Type B pancreatic cell (in vitro differentiated cells): Measurements from ENCODE around the gene GTF2H4. TPM values are rescaled to one million over a fixed set of nuclear protein-coding genes. Genes with fewer than 3 reads are reported as not detected.
A peak's percentile ranks its signal among the peaks of the same experiment; 100 is the strongest.

ENCODE experiments used
- DNase-seq: peaks from one replicate; pipeline ENCODE4 v3.0.0; 2021; ENCODE audit warnings: mixed read lengths; ENCODE audit not compliant: unreplicated experiment; ENCODE audit errors: extremely low spot score
- H3K27ac Mint-ChIP-seq: 2 replicates; pipeline ENCODE4 v1.8.0; 2021; ENCODE audit warnings: mild to moderate bottlenecking, mixed read lengths
- H3K27me3 Mint-ChIP-seq: 2 replicates; pipeline ENCODE4 v1.8.0; 2021; ENCODE audit warnings: mixed read lengths
- H3K36me3 Mint-ChIP-seq: 2 replicates; pipeline ENCODE4 v1.8.0; 2021; ENCODE audit warnings: mixed read lengths
- H3K4me1 Mint-ChIP-seq: one replicate; pipeline ENCODE4 v1.8.0; 2021; ENCODE audit warnings: mixed read lengths; ENCODE audit not compliant: unreplicated experiment
- H3K4me3 Mint-ChIP-seq: 2 replicates; pipeline ENCODE4 v1.8.0; 2021; ENCODE audit warnings: mild to moderate bottlenecking, mixed read lengths
- H3K9me3 Mint-ChIP-seq: 2 replicates; pipeline ENCODE4 v1.8.0; 2021; ENCODE audit warnings: mixed read lengths
- microRNA-seq: library from miRNA; unstranded; fragments of <30 nt; microRNA quantifications from one replicate; pipeline ENCODE4, GENCODE V29; 2020
- total RNA-seq: library from RNA; stranded (reverse); gene quantifications from 2 replicates; pipeline ENCODE4 v1.2.1, GENCODE V29; 2021; ENCODE audit warnings: low replicate concordance
- TF ChIP-seq, protein P1 (sequence below): fragments of 200-600 bp; sonication (generic); conservative IDR thresholded peaks from 2 replicates; pipeline ENCODE4 v1.5.0; 2021; ENCODE audit warnings: antibody characterized with exemption, mild to moderate bottlenecking

GTF2H4 gene
- total RNA-seq, 1 donor from 2014 or later, result 78.7 TPM

DNA sequence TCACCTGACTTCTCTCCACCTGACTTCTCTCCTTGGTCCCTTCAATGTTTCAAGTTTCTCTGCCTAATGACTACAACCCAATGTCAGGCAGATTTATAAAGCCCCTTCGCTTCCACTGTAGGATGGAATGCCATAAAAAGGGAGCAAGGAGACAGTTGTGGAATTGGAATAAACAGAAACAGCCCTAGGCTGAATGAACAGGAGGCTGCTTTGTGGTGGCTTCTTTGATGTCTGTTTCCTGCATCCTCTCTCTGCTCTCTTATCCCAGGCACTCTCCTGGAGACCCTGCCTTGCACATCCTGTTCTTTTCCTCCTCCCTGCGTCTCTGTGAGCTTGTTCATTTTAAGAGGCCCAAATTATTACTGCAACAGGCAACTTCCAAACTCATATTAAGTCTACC lies 49.7 kb downstream of the GTF2H4 start:
- peaks cover 10% of the 10 kb centered on the region for H3K4me1 Mint-ChIP-seq
- TF ChIP-seq, protein P1, sequence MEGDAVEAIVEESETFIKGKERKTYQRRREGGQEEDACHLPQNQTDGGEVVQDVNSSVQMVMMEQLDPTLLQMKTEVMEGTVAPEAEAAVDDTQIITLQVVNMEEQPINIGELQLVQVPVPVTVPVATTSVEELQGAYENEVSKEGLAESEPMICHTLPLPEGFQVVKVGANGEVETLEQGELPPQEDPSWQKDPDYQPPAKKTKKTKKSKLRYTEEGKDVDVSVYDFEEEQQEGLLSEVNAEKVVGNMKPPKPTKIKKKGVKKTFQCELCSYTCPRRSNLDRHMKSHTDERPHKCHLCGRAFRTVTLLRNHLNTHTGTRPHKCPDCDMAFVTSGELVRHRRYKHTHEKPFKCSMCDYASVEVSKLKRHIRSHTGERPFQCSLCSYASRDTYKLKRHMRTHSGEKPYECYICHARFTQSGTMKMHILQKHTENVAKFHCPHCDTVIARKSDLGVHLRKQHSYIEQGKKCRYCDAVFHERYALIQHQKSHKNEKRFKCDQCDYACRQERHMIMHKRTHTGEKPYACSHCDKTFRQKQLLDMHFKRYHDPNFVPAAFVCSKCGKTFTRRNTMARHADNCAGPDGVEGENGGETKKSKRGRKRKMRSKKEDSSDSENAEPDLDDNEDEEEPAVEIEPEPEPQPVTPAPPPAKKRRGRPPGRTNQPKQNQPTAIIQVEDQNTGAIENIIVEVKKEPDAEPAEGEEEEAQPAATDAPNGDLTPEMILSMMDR, result no peak
- H3K27me3 Mint-ChIP-seq, result peaks cover 54% of the 10 kb centered on the region
- H3K9me3 Mint-ChIP-seq, result no peaks in the 10 kb centered on the region
- no peak for DNase-seq
- H3K4me3 Mint-ChIP-seq, result no peak overlapping the region
- no peak overlapping the region for H3K27ac Mint-ChIP-seq
- no peaks in the 10 kb centered on the region for H3K36me3 Mint-ChIP-seq

DNA sequence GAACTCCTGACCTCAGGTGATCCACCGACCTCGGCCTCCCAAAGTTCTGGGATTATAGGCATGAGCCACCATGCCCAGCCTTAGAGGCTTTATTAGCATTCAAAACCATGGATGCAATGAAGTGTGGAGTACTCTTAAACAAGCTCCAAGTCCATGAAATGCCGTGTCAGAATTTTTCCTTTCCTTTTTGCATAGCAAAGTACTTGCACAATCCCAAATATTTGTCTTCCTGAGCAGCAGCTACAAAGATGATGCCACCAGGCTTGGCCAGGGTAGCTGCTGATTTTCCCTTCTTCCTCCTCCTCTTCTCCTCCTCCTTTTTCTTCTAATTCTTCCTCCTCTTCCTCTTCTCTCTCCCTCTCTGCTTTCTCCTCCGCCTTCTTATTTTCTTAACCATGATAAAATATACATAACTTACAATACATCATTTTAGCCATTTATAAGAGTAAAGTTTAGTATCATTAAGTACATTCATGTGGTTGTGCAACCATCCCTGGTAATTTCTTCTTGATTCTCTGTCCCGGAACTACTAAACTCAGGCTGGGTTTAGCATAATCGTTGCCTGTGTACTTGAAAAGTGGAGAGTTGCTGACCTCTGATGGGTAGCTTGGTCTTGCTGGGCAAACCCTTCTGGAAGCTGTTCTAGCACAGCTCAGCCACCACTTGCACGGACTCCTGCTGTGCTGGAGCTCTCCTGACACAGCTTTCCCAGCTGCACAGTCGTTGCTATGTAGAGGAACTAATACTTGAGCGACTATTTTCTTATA lies 53.1 kb downstream of the GTF2H4 start:
- DNase-seq, result no peak
- Mint-ChIP-seq H3K9me3 (no peaks in the 10 kb centered on the region), H3K36me3 (no peaks in the 10 kb centered on the region), H3K27me3 (peaks cover 39% of the 10 kb centered on the region), H3K4me1 (peaks cover 5% of the 10 kb centered on the region), H3K27ac (no peak overlapping the region), H3K4me3 (no peak overlapping the region)
- TF ChIP-seq, protein P1, result no peak

DNA sequence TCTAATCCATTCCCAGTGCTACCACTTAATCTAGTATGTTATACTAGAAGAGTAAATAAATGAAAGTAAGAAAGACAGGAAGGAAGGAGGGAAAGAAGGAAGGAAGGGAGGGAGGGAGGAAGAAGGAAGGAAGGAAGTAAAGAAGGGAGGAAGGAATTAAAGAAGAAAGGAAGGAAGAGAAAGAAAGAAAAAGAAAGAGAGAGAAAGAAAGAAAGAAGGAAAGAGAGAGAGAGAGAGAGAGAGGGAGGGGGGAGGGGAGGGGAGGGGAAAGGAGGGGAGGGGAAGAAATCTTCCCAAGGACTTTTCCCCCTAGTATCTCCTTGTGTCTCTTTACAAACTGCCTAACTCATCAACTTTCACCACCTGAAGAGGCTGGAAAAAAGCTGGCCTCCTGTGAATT lies 54.7 kb downstream of the GTF2H4 start:
- Mint-ChIP-seq H3K9me3 (no peaks in the 10 kb centered on the region), H3K27ac (no peak overlapping the region), H3K4me1 (no peaks in the 10 kb centered on the region), H3K36me3 (no peaks in the 10 kb centered on the region), H3K4me3 (no peak overlapping the region), H3K27me3 (peaks cover 26% of the 10 kb centered on the region)
- TF ChIP-seq, protein P1, result no peak
- DNase-seq, result no peak

DNA sequence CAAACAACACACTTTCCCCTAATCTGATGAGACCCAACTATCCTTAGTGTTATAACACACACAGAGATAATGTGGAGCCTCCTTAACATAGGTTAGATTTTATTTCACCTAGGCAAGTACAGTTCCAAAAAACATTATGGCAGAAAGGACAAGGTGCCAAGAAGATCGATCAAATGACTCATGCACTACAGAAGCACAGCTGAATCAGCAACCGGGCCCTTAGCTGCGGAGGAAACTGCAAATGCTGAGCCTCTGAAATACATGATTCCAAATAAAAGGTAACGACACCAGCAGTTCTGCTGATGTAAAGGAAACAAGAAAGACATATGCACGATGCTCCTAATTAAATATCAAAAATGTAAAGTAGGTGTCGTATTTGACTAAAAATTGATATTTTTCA lies 55.6 kb downstream of the GTF2H4 start:
- H3K36me3 Mint-ChIP-seq, result no peaks in the 10 kb centered on the region
- peaks cover 22% of the 10 kb centered on the region for H3K27me3 Mint-ChIP-seq
- no peak overlapping the region for H3K4me3 Mint-ChIP-seq
- no peak for DNase-seq
- no peaks in the 10 kb centered on the region for H3K4me1 Mint-ChIP-seq
- no peak overlapping the region for H3K27ac Mint-ChIP-seq
- H3K9me3 Mint-ChIP-seq, result no peaks in the 10 kb centered on the region
- TF ChIP-seq, protein P1, result no peak

Small RNAs within 50 kb of the gene (microRNA-seq; reads per million reads assigned to microRNA genes)
- 5.0 reads per million, percentile 18 among the genes with 10 or more reads in this experiment for gene MIR4640

Other genes starting within 250 kb of the GTF2H4 start
- gene DHX16, start 235.2 kb upstream of the GTF2H4 start, total RNA-seq, result 29.0 and 29.6 TPM in 2 replicates
- 16.8 and 33.1 TPM in 2 replicates for gene PPP1R18, start 221.6 kb upstream of the GTF2H4 start, total RNA-seq
- gene NRM, start 217.2 kb upstream of the GTF2H4 start, total RNA-seq, result 21.8 and 48.9 TPM in 2 replicates
- gene MDC1, start 190.9 kb upstream of the GTF2H4 start, total RNA-seq, result 30.1 and 71.3 TPM in 2 replicates
- gene TUBB, start 187.9 kb upstream of the GTF2H4 start, total RNA-seq, result 560 and 1,225 TPM in 2 replicates
- gene FLOT1, start 165.5 kb upstream of the GTF2H4 start, total RNA-seq, result 72.9 and 94.8 TPM in 2 replicates
- 24.3 and 40.1 TPM in 2 replicates for gene IER3, start 163.7 kb upstream of the GTF2H4 start, total RNA-seq
- gene DDR1, start 23.7 kb upstream of the GTF2H4 start, total RNA-seq, result 197 and 315 TPM in 2 replicates
- 43.8 and 79.4 TPM in 2 replicates for gene VARS2, start 6.0 kb downstream of the GTF2H4 start, total RNA-seq
- 2.7 and 3.6 TPM in 2 replicates for gene SFTA2, start 24.0 kb downstream of the GTF2H4 start, total RNA-seq
- 0.31 and 3.5 TPM in 2 replicates for gene MUCL3, start 32.8 kb downstream of the GTF2H4 start, total RNA-seq
- gene MUC21, start 75.5 kb downstream of the GTF2H4 start, total RNA-seq, result 0.43 and 0.65 TPM in 2 replicates
- 1.6 and 4.9 TPM in 2 replicates for gene MUC22, start 102.3 kb downstream of the GTF2H4 start, total RNA-seq
- not detected in 2 replicates for gene C6orf15, start 204.4 kb downstream of the GTF2H4 start, total RNA-seq
- not detected in 2 replicates for gene PSORS1C1, start 206.6 kb downstream of the GTF2H4 start, total RNA-seq
- not detected in 2 replicates for gene CDSN, start 212.2 kb downstream of the GTF2H4 start, total RNA-seq
- not detected in 2 replicates for gene PSORS1C2, start 230.9 kb downstream of the GTF2H4 start, total RNA-seq
- gene CCHCR1, start 249.6 kb downstream of the GTF2H4 start, total RNA-seq, result 21.9 and 36.8 TPM in 2 replicates